Urothelium cell line (cell line): Measurements from ENCODE around the gene DENND5B.
A peak's percentile ranks its signal among the peaks of the same experiment; 100 is the strongest.
"Not testable (repeated sequence)": the region's sequence is repeated elsewhere in the genome, so short reads cannot be mapped to it uniquely, and the experiment has no call there.

Experiments
- DNase-seq: peaks from one replicate; pipeline ENCODE4 v3.0.0; 2011; ENCODE audit warnings: low spot score, mixed read lengths
- FAIRE-seq: peaks from 2 replicates; lab custom pipeline; 2011; peaks lifted over from hg19 to GRCh38; lab: Jason Lieb, UNC

Gene DENND5B

GRCh38 chr12:31477687-31478086 lies 113.2 kb downstream of the DENND5B start:
- DNase-seq (no peak), FAIRE-seq (no peak)

DNA sequence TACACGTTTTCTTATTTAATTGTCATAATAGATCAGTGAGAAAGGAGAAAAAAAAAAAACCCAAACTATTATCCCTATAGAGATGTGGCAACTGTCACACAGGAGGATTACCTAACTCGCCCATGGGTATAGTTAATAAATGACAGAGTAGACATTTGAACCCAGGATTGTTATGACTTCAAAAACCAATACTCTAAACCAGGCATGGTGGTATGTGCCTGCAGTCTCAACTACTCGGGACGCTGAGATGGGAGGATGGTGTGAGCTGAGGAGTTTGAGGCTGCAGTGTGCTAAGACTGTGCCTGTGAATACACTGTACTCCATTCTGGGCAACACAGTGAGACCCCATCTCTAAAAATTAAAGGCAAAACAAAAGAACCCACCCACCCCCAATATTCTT lies 114.5 kb downstream of the DENND5B start:
- DNase-seq (no peak), FAIRE-seq (no peak)

- DNase-seq, FAIRE-seq: not testable (repeated sequence)
Observed at GRCh38 chr12:31475610-31476009, 115.3 kb downstream of the DENND5B start.

GRCh38 chr12:31474751-31475150 lies 116.2 kb downstream of the DENND5B start:
- DNase-seq = no peak
- no peak for FAIRE-seq

- FAIRE-seq (no peak), DNase-seq (no peak)
Observed at GRCh38 chr12:31471823-31472222, 119.1 kb downstream of the DENND5B start.

DNA sequence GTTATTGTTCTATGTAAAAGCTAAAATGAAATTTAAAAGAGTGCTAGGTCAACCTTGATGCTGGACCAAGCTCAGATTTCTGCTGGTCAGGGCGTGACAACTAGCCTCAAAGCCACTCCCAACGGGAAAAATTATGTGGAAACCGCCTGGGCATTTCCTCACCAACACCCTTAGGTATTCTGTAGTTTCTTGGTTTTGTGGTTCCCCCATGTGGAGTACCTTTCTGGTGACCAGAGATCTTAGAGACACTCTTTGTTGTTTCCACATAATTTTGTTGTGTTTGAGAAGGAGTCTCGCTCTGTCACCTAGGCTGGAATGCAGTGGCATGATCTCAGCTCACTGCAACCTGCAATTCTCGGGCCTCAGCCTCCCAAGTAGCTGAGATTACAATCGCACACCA lies 119.9 kb downstream of the DENND5B start:
- no peak for FAIRE-seq
- no peak for DNase-seq

GRCh38 chr12:31470459-31470858 lies 120.5 kb downstream of the DENND5B start:
- DNase-seq (no peak), FAIRE-seq (no peak)

GRCh38 chr12:31466768-31467167 lies 124.2 kb downstream of the DENND5B start:
- no peak for FAIRE-seq

GRCh38 chr12:31465002-31465401 lies 125.9 kb downstream of the DENND5B start:
- no peak for FAIRE-seq
- DNase-seq = no peak

More at GRCh38 chr12:31466768-31467167, 124.2 kb downstream of the DENND5B start:
- DNase-seq = no peak

- FAIRE-seq = no peak
- no peak for DNase-seq
Observed at GRCh38 chr12:31460024-31460423, 130.9 kb downstream of the DENND5B start.

GRCh38 chr12:31456562-31456961 lies 134.4 kb downstream of the DENND5B start:
- DNase-seq (no peak), FAIRE-seq (no peak)

DNA sequence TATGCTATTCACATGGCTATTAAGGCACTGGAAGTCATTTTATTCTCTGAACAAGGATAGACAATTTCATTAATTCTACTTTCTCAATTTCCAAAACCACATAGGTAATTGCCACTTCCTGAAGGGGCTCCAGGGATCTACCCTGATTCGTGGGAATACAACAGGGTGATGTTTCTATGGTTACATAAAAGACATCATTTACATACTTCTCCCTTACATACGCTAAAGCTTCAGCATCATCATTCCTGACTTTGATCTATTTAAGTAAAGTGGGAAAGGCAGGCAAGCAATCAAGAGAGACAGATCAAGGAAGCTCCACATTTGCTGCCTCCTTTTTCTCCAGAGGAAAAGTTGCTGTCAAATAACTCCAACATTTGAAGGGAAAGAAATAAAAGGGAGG lies 146.2 kb downstream of the DENND5B start:
- FAIRE-seq = no peak
- no peak for DNase-seq

DNA sequence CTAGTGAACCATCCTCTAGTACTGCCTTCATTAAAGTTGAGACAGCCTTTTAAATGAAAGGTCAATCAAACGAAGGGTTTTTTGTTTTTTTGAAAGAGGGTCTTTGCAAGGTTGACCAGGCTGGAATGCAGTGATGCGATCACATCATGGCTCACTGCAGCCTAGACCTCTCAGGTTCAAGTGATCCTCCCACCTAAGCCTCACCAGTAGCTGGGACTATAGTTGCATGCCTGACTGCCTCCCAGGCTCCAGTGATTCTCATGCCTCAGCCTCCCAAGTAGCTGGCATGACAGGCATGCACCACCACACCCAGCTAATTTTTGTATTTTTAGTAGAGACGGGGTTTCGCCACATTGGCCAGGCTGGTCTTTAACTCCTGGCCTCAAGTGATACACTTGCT lies 150.3 kb downstream of the DENND5B start:
- DNase-seq (no peak), FAIRE-seq (no peak)

GRCh38 chr12:31440134-31440533 lies 150.8 kb downstream of the DENND5B start:
- FAIRE-seq = no peak
- no peak for DNase-seq

DNA sequence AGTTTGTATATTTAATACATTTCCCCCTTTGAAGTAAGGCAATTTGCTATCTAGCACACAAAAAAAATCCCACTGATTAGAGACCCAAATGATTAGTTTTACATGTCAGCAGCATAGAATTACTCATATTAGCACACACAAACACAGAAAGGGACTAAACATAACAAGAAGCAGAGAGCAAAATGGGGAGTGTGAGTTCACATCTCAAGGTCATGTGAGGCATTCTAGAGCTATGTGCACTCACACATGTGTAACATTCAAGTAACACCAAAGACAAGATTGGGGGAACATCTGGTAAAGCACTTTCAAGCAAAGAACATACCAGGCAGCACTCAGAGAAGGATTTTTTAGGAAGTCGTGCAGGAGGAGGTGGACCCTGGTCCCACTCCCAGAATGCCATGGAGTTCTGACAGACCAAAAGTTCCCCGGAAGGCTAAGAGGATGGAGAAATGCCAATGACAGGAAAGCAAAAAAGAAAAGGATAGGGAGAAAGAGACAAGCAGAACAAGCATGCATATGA lies 159.2 kb downstream of the DENND5B start:
- DNase-seq (no peak), FAIRE-seq (no peak)

- DNase-seq = no peak
- FAIRE-seq = no peak
Observed at GRCh38 chr12:31423405-31423804, 167.5 kb downstream of the DENND5B start.

DNA sequence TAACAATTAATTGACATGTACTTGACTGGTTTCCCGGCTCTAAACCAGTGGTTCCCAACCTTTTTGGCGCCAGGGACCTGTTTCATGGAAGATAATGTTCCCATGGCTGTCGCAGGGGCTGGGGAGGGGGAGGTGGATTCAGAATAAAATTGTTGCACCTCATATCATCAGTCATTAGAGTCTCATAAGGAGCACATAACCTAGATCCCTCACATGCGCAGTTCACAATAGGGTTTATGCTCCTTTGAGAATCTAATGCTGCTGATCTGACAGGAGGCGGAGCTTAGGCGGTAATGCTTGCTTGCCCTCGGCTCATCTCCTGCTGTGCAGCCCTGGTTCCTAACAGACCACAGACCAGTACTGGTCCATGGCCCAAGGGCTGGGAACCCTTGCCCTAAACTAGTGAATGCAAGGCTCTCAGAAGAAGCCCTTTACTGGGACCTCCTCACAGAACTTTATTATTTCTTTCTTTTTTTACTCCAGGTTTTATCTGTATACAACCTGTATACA lies 178.6 kb downstream of the DENND5B start:
- no peak for FAIRE-seq

DNA sequence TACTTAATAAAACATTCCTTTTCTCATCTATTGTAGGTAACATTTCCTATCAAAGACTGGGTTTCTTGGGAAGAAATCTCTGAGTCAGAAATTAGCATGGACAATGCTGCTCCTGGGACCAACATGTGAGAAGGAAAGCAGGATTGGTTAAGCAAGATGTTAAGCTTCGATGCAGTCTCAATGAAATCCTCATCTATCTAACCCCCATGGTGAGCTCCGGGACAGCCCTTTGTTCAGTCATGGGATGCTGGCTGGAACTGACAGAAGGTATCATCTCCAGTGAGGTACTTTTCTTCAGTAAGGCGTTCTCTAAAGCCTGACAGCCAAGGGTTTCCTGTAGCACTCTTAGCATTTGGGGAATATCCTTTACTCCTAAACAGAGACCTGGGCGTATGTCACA lies 182.2 kb downstream of the DENND5B start:
- no peak for DNase-seq
- no peak for FAIRE-seq

More for the DNA sequence above, 178.6 kb downstream of the DENND5B start:
- DNase-seq = no peak

GRCh38 chr12:31407562-31407961 lies 183.4 kb downstream of the DENND5B start:
- DNase-seq = no peak
- FAIRE-seq = no peak

GRCh38 chr12:31406345-31406744 lies 184.6 kb downstream of the DENND5B start:
- DNase-seq (no peak), FAIRE-seq (no peak)

DNA sequence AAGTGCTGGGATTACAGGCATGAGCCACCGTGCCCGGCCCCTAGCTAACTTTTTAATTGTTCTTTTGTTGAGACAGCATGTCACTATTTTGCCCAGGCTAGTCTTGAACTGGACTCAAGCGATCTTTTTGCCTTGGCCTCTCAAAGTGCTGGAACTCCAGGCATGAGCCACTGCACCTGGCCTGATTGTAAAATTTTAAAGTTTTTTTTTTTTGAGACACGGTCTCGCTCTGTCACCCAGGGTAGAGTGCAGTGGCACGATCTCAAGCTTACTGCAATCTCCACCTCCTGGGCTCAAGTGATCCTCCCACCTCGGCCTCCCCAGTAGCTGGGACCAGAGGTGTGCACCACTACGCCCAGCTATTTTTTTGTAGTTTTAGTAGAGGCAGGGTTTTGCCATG lies 185.9 kb downstream of the DENND5B start:
- DNase-seq (no peak), FAIRE-seq (no peak)

- DNase-seq = peak; percentile 85
- not testable (repeated sequence) for FAIRE-seq
Observed at GRCh38 chr12:31403099-31403607, 187.8 kb downstream of the DENND5B start.

GRCh38 chr12:31393004-31393550 lies 197.9 kb downstream of the DENND5B start:
- no peak for FAIRE-seq
- no peak for DNase-seq
